ENCODE results near the gene GPATCH11.

The GPATCH11 gene

GRCh38 chr2:37061013-37061711 is 23.2 kb upstream of the GPATCH11 start:
- no peak for DNase-seq (ENCODE audit: low read depth, low spot score)
- ChIA-PET CTCF (no interaction called here), POLR2A (no interaction called here)
- H3K4me3 ChIP-seq (ENCODE audit: low read depth, low read length), result no peak overlapping the region
- TF ChIP-seq CTCF (IDR thresholded peaks at IDR 0.05; ENCODE audit: insufficient read depth, low read length, missing control alignments), result no peak

- CTCF ChIA-PET, result no interaction called here
- no peak overlapping the region for H3K4me3 ChIP-seq (ENCODE audit: low read depth, low read length)
- no peak for DNase-seq (ENCODE audit: low read depth, low spot score)
- no peak for TF ChIP-seq CTCF (IDR thresholded peaks at IDR 0.05; ENCODE audit: insufficient read depth, low read length, missing control alignments)
- POLR2A ChIA-PET, result no interaction called here
Observed at GRCh38 chr2:37061776-37062175, 22.5 kb upstream of the GPATCH11 start.

- no peak for TF ChIP-seq CTCF (IDR thresholded peaks at IDR 0.05; ENCODE audit: insufficient read depth, low read length, missing control alignments)
- ChIA-PET CTCF (no interaction called here), POLR2A (no interaction called here)
- no peak for DNase-seq (ENCODE audit: low read depth, low spot score)
- no peak overlapping the region for H3K4me3 ChIP-seq (ENCODE audit: low read depth, low read length)
Observed at GRCh38 chr2:37068686-37069085, 15.6 kb upstream of the GPATCH11 start.

GRCh38 chr2:37070931-37071330 is 13.4 kb upstream of the GPATCH11 start:
- H3K4me3 ChIP-seq (ENCODE audit: low read depth, low read length), result no peak overlapping the region
- ChIA-PET POLR2A (no interaction called here), CTCF (no interaction called here)
- DNase-seq (ENCODE audit: low read depth, low spot score), result no peak
- TF ChIP-seq CTCF (IDR thresholded peaks at IDR 0.05; ENCODE audit: insufficient read depth, low read length, missing control alignments), result no peak

- ChIA-PET POLR2A (interaction anchor here (0.6 kb wide), 1 partner anchor 189 kb away, joined by 3 read pairs; no protein-coding TSS in a partner anchor), CTCF (no interaction called here)
- no peak overlapping the region for H3K4me3 ChIP-seq (ENCODE audit: low read depth, low read length)
- TF ChIP-seq CTCF (IDR thresholded peaks at IDR 0.05; ENCODE audit: insufficient read depth, low read length, missing control alignments), result no peak
- DNase-seq (ENCODE audit: low read depth, low spot score), result no peak
Observed at GRCh38 chr2:37080266-37080665, 4.1 kb upstream of the GPATCH11 start.

GRCh38 chr2:37080689-37081088 is 3.6 kb upstream of the GPATCH11 start:
- no peak overlapping the region for H3K4me3 ChIP-seq (ENCODE audit: low read depth, low read length)
- DNase-seq (ENCODE audit: low read depth, low spot score), result no peak
- no peak for TF ChIP-seq CTCF (IDR thresholded peaks at IDR 0.05; ENCODE audit: insufficient read depth, low read length, missing control alignments)
- ChIA-PET CTCF (no interaction called here), POLR2A (interaction anchor here (0.6 kb wide), 1 partner anchor 189 kb away, joined by 3 read pairs; no protein-coding TSS in a partner anchor)

Measured in AG04449 (cell line).